WTC11 (cell line): ENCODE measurements around the gene LRRC63. TPM values are rescaled to one million over a fixed set of nuclear protein-coding genes. Genes with fewer than 3 reads are reported as not detected.

Experiments
- ATAC-seq: fragments of 200-7000 bp; cut with Tn5 transposase; 2 replicates; pipeline ENCODE4 v1.10.0; 2021; ENCODE audit warnings: mild to moderate bottlenecking, moderate library complexity
- CTCF ChIA-PET: fragments of 300-600 bp; sonication (Branson Sonifier 250); formaldehyde crosslinking; loops from one replicate; lab custom pipeline; 2021; ENCODE audit warnings: antibody characterized with exemption; lab: Charles Lee
- POLR2A ChIA-PET: fragments of 350-600 bp; sonication (Branson Sonifier 250); formaldehyde crosslinking; loops from one replicate; lab custom pipeline; 2021; ENCODE audit warnings: antibody characterized with exemption; lab: Charles Lee
- DNase-seq: peaks from one replicate; pipeline ENCODE4 v3.0.0; 2021; ENCODE audit warnings: low spot score
- H3K27ac Mint-ChIP-seq: 2 replicates; pipeline ENCODE4 v1.8.0; 2021; ENCODE audit warnings: mixed read lengths
- H3K27me3 Mint-ChIP-seq: 2 replicates; pipeline ENCODE4 v1.8.0; 2021; ENCODE audit warnings: low read depth, mild to moderate bottlenecking, moderate library complexity, mixed read lengths
- H3K36me3 Mint-ChIP-seq: 2 replicates; pipeline ENCODE4 v1.8.0; 2021; ENCODE audit warnings: mixed read lengths
- H3K4me1 Mint-ChIP-seq: 2 replicates; pipeline ENCODE4 v1.8.0; 2022; ENCODE audit warnings: mixed read lengths
- H3K4me3 Mint-ChIP-seq: 2 replicates; pipeline ENCODE4 v1.8.0; 2021; ENCODE audit warnings: mild to moderate bottlenecking, moderate library complexity, mixed read lengths
- H3K9me3 Mint-ChIP-seq: 2 replicates; pipeline ENCODE4 v1.8.0; 2021; ENCODE audit warnings: mixed read lengths
- ATF1 ChIP-seq: sonication (generic); formaldehyde crosslinking; IDR thresholded peaks from 2 replicates; pipeline ENCODE4 v1.8.1; 2023; ENCODE audit warnings: mild to moderate bottlenecking, moderate library complexity, missing genetic modification reagents
- CREB1 ChIP-seq: sonication (generic); formaldehyde crosslinking; IDR thresholded peaks from 2 replicates; pipeline ENCODE4 v1.8.0; 2023; ENCODE audit warnings: mild to moderate bottlenecking, missing genetic modification reagents
- GRHL2 ChIP-seq: fragments of 250-450 bp; sonication (Bioruptor Pico); IDR thresholded peaks from 2 replicates; pipeline ENCODE4 v1.8.0; 2022; ENCODE audit warnings: mild to moderate bottlenecking, moderate library complexity; ENCODE audit not compliant: insufficient replicate concordance, severe bottlenecking
- HMGA2 ChIP-seq: fragments of 250-450 bp; sonication (Bioruptor Pico); IDR thresholded peaks from 2 replicates; pipeline ENCODE4 v1.4.0; 2021; ENCODE audit warnings: mild to moderate bottlenecking, moderate library complexity
- JUN ChIP-seq: sonication (generic); formaldehyde crosslinking; IDR thresholded peaks from 2 replicates; pipeline ENCODE4 v1.8.0; 2023; ENCODE audit warnings: mild to moderate bottlenecking, missing genetic modification reagents
- KAT7 ChIP-seq: sonication (generic); formaldehyde crosslinking; IDR thresholded peaks from 2 replicates; pipeline ENCODE4 v1.8.1; 2023; ENCODE audit warnings: missing genetic modification reagents, mild to moderate bottlenecking, borderline replicate concordance
- MXD4 ChIP-seq: fragments of 250-450 bp; sonication (Bioruptor Pico); IDR thresholded peaks from 2 replicates; pipeline ENCODE4 v1.8.0; 2021; ENCODE audit warnings: mild to moderate bottlenecking, moderate library complexity, borderline replicate concordance
- RELA ChIP-seq: sonication (generic); formaldehyde crosslinking; IDR thresholded peaks from 2 replicates; pipeline ENCODE4 v1.8.1; 2022; ENCODE audit warnings: missing genetic modification reagents, mild to moderate bottlenecking, borderline replicate concordance
- RORB ChIP-seq: fragments of 250-450 bp; sonication (Bioruptor Pico); IDR thresholded peaks from 2 replicates; pipeline ENCODE4 v1.9.0; 2021; ENCODE audit warnings: mild to moderate bottlenecking
- SP1 ChIP-seq: sonication (generic); formaldehyde crosslinking; conservative IDR thresholded peaks from 2 replicates; pipeline ENCODE4 v1.8.1; 2022; ENCODE audit warnings: missing genetic modification reagents
- TEAD1 ChIP-seq: sonication (generic); formaldehyde crosslinking; IDR thresholded peaks from 2 replicates; pipeline ENCODE4 v1.8.0; 2022; ENCODE audit warnings: mild to moderate bottlenecking, missing genetic modification reagents
- TEAD4 ChIP-seq: sonication (generic); formaldehyde crosslinking; IDR thresholded peaks from 2 replicates; pipeline ENCODE4 v1.8.0; 2022; ENCODE audit warnings: mild to moderate bottlenecking, missing genetic modification reagents
- ZNF138 ChIP-seq: sonication (generic); formaldehyde crosslinking; conservative IDR thresholded peaks from 2 replicates; pipeline ENCODE4 v1.8.1; 2022; ENCODE audit warnings: mild to moderate bottlenecking, moderate library complexity, missing genetic modification reagents
- ZNF219 ChIP-seq: sonication (generic); formaldehyde crosslinking; IDR thresholded peaks from 2 replicates; pipeline ENCODE4 v1.8.0; 2023; ENCODE audit warnings: missing genetic modification reagents, mild to moderate bottlenecking, borderline replicate concordance
- ZNF671 ChIP-seq: fragments of 250-450 bp; sonication (Bioruptor Pico); IDR thresholded peaks from 2 replicates; pipeline ENCODE4 v1.8.0; 2021; ENCODE audit warnings: mild to moderate bottlenecking
- total RNA-seq: library from RNA; stranded (reverse); gene quantifications from 3 replicates; pipeline ENCODE4 v1.2.3, GENCODE V29; 2021
- TF ChIP-seq, protein P1 (sequence below): sonication (generic); formaldehyde crosslinking; IDR thresholded peaks from 2 replicates; pipeline ENCODE4 v1.8.0; 2023; ENCODE audit warnings: mild to moderate bottlenecking, missing genetic modification reagents
- TF ChIP-seq, protein P2 (sequence below): sonication (generic); formaldehyde crosslinking; IDR thresholded peaks from 2 replicates; pipeline ENCODE4 v1.8.0; 2022; ENCODE audit warnings: mild to moderate bottlenecking, missing genetic modification reagents
- TF ChIP-seq, protein P3 (sequence below): sonication (generic); formaldehyde crosslinking; IDR thresholded peaks from 2 replicates; pipeline ENCODE4 v1.8.0; 2022; ENCODE audit warnings: mild to moderate bottlenecking, missing genetic modification reagents
- TF ChIP-seq, protein P4 (sequence below): sonication (generic); formaldehyde crosslinking; IDR thresholded peaks from 2 replicates; pipeline ENCODE4 v1.8.0; 2022; ENCODE audit warnings: mild to moderate bottlenecking, missing genetic modification reagents
- TF ChIP-seq, protein P5 (sequence below): sonication (generic); formaldehyde crosslinking; conservative IDR thresholded peaks from 2 replicates; pipeline ENCODE4 v1.8.1; 2022; ENCODE audit warnings: mild to moderate bottlenecking, missing genetic modification reagents
- TF ChIP-seq, protein P6 (sequence below): fragments of 200-600 bp; IDR thresholded peaks from 2 replicates; pipeline ENCODE4 v1.8.0; 2022; ENCODE audit warnings: antibody characterized with exemption
- TF ChIP-seq, protein P7 (sequence below): sonication (generic); formaldehyde crosslinking; IDR thresholded peaks from 2 replicates; pipeline ENCODE4 v1.8.1; 2023; ENCODE audit warnings: mild to moderate bottlenecking, moderate library complexity, missing genetic modification reagents

LRRC63 gene
- total RNA-seq, 1 experiment from 2014 or later, result not detected

DNA sequence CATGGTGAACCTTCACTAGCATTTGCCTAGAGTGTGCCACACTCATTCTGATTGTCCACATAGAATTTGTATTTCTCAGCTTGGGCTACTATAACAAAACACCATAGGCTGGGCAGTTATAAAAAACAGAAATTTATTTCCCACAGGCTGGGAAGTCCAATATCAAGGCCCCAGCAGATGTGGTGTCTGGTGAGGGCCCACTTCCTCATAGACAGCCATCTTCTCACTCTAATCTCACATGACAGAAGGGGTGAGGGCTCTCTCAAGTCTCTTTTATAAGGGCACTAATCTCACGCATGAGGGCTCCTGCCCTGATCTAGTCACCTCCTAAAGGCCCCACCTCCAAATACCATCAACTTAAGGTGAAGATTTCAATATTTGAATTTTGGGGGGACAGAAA, 53.6 kb downstream of the LRRC63 start:
- ChIA-PET POLR2A (no interaction called here), CTCF (no interaction called here)
- TF ChIP-seq GRHL2 (no peak), CREB1 (CRISPR knock-in tag) (no peak), ZNF671 (no peak), ZNF138 (CRISPR knock-in tag) (no peak), RELA (no peak)
- TF ChIP-seq, protein P1, sequence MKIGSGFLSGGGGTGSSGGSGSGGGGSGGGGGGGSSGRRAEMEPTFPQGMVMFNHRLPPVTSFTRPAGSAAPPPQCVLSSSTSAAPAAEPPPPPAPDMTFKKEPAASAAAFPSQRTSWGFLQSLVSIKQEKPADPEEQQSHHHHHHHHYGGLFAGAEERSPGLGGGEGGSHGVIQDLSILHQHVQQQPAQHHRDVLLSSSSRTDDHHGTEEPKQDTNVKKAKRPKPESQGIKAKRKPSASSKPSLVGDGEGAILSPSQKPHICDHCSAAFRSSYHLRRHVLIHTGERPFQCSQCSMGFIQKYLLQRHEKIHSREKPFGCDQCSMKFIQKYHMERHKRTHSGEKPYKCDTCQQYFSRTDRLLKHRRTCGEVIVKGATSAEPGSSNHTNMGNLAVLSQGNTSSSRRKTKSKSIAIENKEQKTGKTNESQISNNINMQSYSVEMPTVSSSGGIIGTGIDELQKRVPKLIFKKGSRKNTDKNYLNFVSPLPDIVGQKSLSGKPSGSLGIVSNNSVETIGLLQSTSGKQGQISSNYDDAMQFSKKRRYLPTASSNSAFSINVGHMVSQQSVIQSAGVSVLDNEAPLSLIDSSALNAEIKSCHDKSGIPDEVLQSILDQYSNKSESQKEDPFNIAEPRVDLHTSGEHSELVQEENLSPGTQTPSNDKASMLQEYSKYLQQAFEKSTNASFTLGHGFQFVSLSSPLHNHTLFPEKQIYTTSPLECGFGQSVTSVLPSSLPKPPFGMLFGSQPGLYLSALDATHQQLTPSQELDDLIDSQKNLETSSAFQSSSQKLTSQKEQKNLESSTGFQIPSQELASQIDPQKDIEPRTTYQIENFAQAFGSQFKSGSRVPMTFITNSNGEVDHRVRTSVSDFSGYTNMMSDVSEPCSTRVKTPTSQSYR, result no peak
- TF ChIP-seq, protein P2, sequence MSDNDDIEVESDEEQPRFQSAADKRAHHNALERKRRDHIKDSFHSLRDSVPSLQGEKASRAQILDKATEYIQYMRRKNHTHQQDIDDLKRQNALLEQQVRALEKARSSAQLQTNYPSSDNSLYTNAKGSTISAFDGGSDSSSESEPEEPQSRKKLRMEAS (CRISPR knock-in tag), result no peak
- TF ChIP-seq, protein P3, sequence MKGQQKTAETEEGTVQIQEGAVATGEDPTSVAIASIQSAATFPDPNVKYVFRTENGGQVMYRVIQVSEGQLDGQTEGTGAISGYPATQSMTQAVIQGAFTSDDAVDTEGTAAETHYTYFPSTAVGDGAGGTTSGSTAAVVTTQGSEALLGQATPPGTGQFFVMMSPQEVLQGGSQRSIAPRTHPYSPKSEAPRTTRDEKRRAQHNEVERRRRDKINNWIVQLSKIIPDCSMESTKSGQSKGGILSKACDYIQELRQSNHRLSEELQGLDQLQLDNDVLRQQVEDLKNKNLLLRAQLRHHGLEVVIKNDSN (CRISPR knock-in tag), result no peak
- no peaks in the 10 kb centered on the region for H3K9me3 Mint-ChIP-seq
- H3K4me3 Mint-ChIP-seq, result no peak overlapping the region
- no peak overlapping the region for H3K27ac Mint-ChIP-seq
- ATAC-seq (no peak), DNase-seq (no peak)
- no peaks in the 10 kb centered on the region for H3K36me3 Mint-ChIP-seq
- H3K4me1 Mint-ChIP-seq, result peaks cover 1% of the 10 kb centered on the region; the same call in 1 of the 2 replicates
- H3K27me3 Mint-ChIP-seq, result no peaks in the 10 kb centered on the region

DNA sequence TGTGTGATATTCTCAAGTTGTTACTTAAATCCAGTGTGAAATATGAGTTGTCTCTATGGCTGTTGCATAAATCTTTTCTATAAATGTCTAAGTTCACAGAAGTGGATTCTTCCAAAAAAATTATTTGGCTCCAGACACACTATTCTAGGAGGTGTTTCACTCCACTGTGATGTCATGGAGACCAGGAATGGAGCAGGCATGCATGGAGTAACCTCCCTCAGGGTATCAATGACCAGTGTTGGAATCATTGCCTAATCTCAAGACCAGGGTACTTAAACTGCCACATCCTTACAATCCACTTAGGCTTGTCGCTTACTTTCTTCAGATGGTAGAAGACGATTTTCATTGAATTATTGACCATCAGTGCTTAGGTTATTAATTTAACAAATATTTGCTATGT, 55.4 kb downstream of the LRRC63 start:
- DNase-seq, result no peak
- no peaks in the 10 kb centered on the region for H3K9me3 Mint-ChIP-seq
- peaks cover 13% of the 10 kb centered on the region for H3K4me1 Mint-ChIP-seq
- TF ChIP-seq ZNF219 (CRISPR knock-in tag), result no peak
- ATAC-seq, result no peak
- H3K36me3 Mint-ChIP-seq, result no peaks in the 10 kb centered on the region
- H3K27ac Mint-ChIP-seq, result no peak overlapping the region
- ChIA-PET CTCF (no interaction called here), POLR2A (no interaction called here)
- no peaks in the 10 kb centered on the region for H3K27me3 Mint-ChIP-seq
- H3K4me3 Mint-ChIP-seq, result no peak overlapping the region

DNA sequence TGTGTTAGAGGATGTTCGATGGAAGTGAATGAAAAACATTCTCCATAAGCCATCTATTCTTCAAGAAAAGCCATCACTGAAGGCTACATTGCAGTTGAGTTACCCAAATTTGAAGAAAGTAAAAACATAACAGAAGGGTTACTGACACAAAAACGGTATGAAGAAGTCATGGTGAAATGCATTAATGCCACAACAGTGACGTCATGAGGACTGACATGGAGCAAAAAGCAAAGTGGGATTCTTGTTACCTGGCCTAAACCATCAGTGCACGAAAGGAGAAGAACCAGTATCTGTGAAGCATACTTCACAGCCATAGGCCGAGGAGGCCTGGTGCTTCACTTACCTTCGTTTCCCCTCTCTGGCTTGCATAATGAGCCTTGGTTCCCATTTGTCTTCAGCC, 58.7 kb downstream of the LRRC63 start:
- ATAC-seq (no peak; the same call in 1 of the 2 replicates), DNase-seq (no peak)
- no peaks in the 10 kb centered on the region for H3K9me3 Mint-ChIP-seq
- H3K27me3 Mint-ChIP-seq, result no peaks in the 10 kb centered on the region
- H3K36me3 Mint-ChIP-seq, result no peaks in the 10 kb centered on the region
- TF ChIP-seq TEAD1 (CRISPR knock-in tag), result no peak
- peaks cover 13% of the 10 kb centered on the region for H3K4me1 Mint-ChIP-seq
- CTCF ChIA-PET, result no interaction called here
- POLR2A ChIA-PET, result no interaction called here
- H3K4me3 Mint-ChIP-seq, result no peak overlapping the region
- no peak overlapping the region for H3K27ac Mint-ChIP-seq

DNA sequence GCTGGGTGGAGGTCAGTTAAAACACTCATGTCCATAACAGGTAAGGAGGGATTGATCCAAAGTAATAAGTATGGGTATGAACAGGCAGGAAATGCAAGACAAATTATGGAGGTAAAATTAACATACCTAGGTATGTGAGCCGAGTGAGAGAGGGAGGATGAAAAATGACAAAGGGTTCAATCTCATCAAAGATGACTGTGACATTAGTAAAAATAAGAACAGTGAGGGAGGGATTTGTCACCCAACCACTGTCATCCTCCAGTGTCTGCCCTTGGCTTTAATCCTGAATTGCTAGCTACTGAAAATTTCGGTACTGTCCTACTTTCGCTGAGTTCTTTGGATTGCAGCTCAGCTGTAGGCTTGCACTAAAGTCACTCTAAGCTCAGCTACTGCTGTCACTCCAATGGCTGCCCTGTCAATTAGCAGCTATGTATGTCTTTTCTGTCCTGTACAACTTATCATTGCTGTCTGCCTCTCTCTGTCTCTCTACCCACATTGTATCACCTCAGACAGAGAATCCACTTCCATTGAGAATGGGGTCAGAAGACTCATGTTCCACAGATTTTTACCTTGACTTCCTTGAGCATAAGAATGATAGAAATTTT, 62.5 kb downstream of the LRRC63 start:
- Mint-ChIP-seq H3K27me3 (no peaks in the 10 kb centered on the region), H3K4me3 (no peak overlapping the region), H3K9me3 (no peaks in the 10 kb centered on the region), H3K36me3 (no peaks in the 10 kb centered on the region), H3K27ac (no peak overlapping the region), H3K4me1 (peaks cover 18% of the 10 kb centered on the region)
- CTCF ChIA-PET, result interaction anchor here (0.6 to 0.7 kb wide), 2 partner anchors 312 to 1791 kb away, joined by 3 to 4 read pairs; no protein-coding TSS in a partner anchor
- ATAC-seq (no peak), DNase-seq (no peak)
- POLR2A ChIA-PET, result no interaction called here
- TF ChIP-seq HMGA2 (CRISPR knock-in tag) (no peak), KAT7 (CRISPR knock-in tag) (no peak), RORB (CRISPR knock-in tag) (no peak), MXD4 (CRISPR knock-in tag) (no peak), JUN (CRISPR knock-in tag) (no peak), TEAD4 (CRISPR knock-in tag) (no peak), ZNF138 (CRISPR knock-in tag) (no peak), SP1 (CRISPR knock-in tag) (no peak), ATF1 (no peak)
- TF ChIP-seq, protein P4, sequence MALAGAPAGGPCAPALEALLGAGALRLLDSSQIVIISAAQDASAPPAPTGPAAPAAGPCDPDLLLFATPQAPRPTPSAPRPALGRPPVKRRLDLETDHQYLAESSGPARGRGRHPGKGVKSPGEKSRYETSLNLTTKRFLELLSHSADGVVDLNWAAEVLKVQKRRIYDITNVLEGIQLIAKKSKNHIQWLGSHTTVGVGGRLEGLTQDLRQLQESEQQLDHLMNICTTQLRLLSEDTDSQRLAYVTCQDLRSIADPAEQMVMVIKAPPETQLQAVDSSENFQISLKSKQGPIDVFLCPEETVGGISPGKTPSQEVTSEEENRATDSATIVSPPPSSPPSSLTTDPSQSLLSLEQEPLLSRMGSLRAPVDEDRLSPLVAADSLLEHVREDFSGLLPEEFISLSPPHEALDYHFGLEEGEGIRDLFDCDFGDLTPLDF (CRISPR knock-in tag), result no peak
- TF ChIP-seq, protein P5, sequence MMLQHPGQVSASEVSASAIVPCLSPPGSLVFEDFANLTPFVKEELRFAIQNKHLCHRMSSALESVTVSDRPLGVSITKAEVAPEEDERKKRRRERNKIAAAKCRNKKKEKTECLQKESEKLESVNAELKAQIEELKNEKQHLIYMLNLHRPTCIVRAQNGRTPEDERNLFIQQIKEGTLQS (CRISPR knock-in tag), result no peak
- TF ChIP-seq, protein P6, sequence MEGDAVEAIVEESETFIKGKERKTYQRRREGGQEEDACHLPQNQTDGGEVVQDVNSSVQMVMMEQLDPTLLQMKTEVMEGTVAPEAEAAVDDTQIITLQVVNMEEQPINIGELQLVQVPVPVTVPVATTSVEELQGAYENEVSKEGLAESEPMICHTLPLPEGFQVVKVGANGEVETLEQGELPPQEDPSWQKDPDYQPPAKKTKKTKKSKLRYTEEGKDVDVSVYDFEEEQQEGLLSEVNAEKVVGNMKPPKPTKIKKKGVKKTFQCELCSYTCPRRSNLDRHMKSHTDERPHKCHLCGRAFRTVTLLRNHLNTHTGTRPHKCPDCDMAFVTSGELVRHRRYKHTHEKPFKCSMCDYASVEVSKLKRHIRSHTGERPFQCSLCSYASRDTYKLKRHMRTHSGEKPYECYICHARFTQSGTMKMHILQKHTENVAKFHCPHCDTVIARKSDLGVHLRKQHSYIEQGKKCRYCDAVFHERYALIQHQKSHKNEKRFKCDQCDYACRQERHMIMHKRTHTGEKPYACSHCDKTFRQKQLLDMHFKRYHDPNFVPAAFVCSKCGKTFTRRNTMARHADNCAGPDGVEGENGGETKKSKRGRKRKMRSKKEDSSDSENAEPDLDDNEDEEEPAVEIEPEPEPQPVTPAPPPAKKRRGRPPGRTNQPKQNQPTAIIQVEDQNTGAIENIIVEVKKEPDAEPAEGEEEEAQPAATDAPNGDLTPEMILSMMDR, result no peak
- TF ChIP-seq, protein P7, sequence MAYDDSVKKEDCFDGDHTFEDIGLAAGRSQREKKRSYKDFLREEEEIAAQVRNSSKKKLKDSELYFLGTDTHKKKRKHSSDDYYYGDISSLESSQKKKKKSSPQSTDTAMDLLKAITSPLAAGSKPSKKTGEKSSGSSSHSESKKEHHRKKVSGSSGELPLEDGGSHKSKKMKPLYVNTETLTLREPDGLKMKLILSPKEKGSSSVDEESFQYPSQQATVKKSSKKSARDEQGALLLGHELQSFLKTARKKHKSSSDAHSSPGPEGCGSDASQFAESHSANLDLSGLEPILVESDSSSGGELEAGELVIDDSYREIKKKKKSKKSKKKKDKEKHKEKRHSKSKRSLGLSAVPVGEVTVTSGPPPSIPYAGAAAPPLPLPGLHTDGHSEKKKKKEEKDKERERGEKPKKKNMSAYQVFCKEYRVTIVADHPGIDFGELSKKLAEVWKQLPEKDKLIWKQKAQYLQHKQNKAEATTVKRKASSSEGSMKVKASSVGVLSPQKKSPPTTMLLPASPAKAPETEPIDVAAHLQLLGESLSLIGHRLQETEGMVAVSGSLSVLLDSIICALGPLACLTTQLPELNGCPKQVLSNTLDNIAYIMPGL, result no peak
